ENCODE results near the gene LRRC71. TPM values are rescaled to one million over a fixed set of nuclear protein-coding genes. Genes with fewer than 3 reads are reported as not detected.

The LRRC71 gene
- total RNA-seq, 1 experiment from 2014 or later, result not detected

GRCh38 chr1:156942576-156942975, 22.1 kb downstream of the LRRC71 start:
- Mint-ChIP-seq H3K36me3 (ENCODE audit: insufficient read depth, unreplicated experiment) (peaks cover 62% of the 10 kb centered on the region), H3K27me3 (ENCODE audit: insufficient read depth, unreplicated experiment) (no peaks in the 10 kb centered on the region), H3K4me3 (ENCODE audit: unreplicated experiment) (no peak overlapping the region), H3K27ac (ENCODE audit: unreplicated experiment) (no peak overlapping the region), H3K9me3 (ENCODE audit: unreplicated experiment) (no peaks in the 10 kb centered on the region), H3K4me1 (ENCODE audit: low read depth, unreplicated experiment) (no peaks in the 10 kb centered on the region)
- POLR2A ChIA-PET, result no interaction called here
- no peaks in the 10 kb centered on the region for H3K4me1 ChIP-seq
- H3K9me3 ChIP-seq, result no peaks in the 10 kb centered on the region
- no peak overlapping the region for H3K4me3 ChIP-seq (ENCODE audit: low read depth, low read length)
- BruUV-seq (replicated peaks), result no TSS peak
- peaks cover 8% of the 10 kb centered on the region for H3K36me3 ChIP-seq (ENCODE audit: control insufficient read depth, insufficient read depth, low read length)
- H3K27me3 ChIP-seq (replicated peaks; ENCODE audit: control insufficient read depth, insufficient read depth, low read length), result no peaks in the 10 kb centered on the region
- TF ChIP-seq CTCF (IDR thresholded peaks at IDR 0.05; ENCODE audit: insufficient read depth in 1 of 2, low read depth in 1 of 2, low read length in 1 of 2, severe bottlenecking in 1 of 2, unreplicated experiment in 1 of 2), result no peak
- CTCF ChIA-PET, result no interaction called here
- intact Hi-C loops (cut with micrococcal nuclease; ENCODE audit: unreplicated experiment), result no loop called here
- DNase-seq, result no peak

GRCh38 chr1:156943756-156944155, 23.3 kb downstream of the LRRC71 start:
- no peaks in the 10 kb centered on the region for H3K27me3 Mint-ChIP-seq (ENCODE audit: insufficient read depth, unreplicated experiment)

GRCh38 chr1:156944268-156944667, 23.8 kb downstream of the LRRC71 start:
- H3K27me3 Mint-ChIP-seq (ENCODE audit: insufficient read depth, unreplicated experiment), result no peaks in the 10 kb centered on the region
- H3K27me3 ChIP-seq (replicated peaks; ENCODE audit: control insufficient read depth, insufficient read depth, low read length), result no peaks in the 10 kb centered on the region
- ChIA-PET POLR2A (no interaction called here), CTCF (no interaction called here)
- no peaks in the 10 kb centered on the region for H3K9me3 Mint-ChIP-seq (ENCODE audit: unreplicated experiment)
- BruUV-seq (replicated peaks), result no TSS peak
- H3K9me3 ChIP-seq, result no peaks in the 10 kb centered on the region
- no peaks in the 10 kb centered on the region for H3K4me1 ChIP-seq
- peaks cover 6% of the 10 kb centered on the region for H3K36me3 ChIP-seq (ENCODE audit: control insufficient read depth, insufficient read depth, low read length)
- no peak overlapping the region for H3K4me3 ChIP-seq (ENCODE audit: low read depth, low read length)
- peaks cover 60% of the 10 kb centered on the region for H3K36me3 Mint-ChIP-seq (ENCODE audit: insufficient read depth, unreplicated experiment)
- H3K4me1 Mint-ChIP-seq (ENCODE audit: low read depth, unreplicated experiment), result no peaks in the 10 kb centered on the region
- no peak for DNase-seq
- H3K4me3 Mint-ChIP-seq (ENCODE audit: unreplicated experiment), result no peak overlapping the region
- H3K27ac Mint-ChIP-seq (ENCODE audit: unreplicated experiment), result no peak overlapping the region
- intact Hi-C loops (cut with micrococcal nuclease; ENCODE audit: unreplicated experiment), result no loop called here
- TF ChIP-seq CTCF (IDR thresholded peaks at IDR 0.05; ENCODE audit: insufficient read depth in 1 of 2, low read depth in 1 of 2, low read length in 1 of 2, severe bottlenecking in 1 of 2, unreplicated experiment in 1 of 2), result no peak

More at GRCh38 chr1:156943756-156944155, 23.3 kb downstream of the LRRC71 start:
- POLR2A ChIA-PET, result no interaction called here
- H3K9me3 Mint-ChIP-seq (ENCODE audit: unreplicated experiment), result no peaks in the 10 kb centered on the region
- H3K36me3 Mint-ChIP-seq (ENCODE audit: insufficient read depth, unreplicated experiment), result peaks cover 65% of the 10 kb centered on the region
- CTCF ChIA-PET, result no interaction called here
- no peak overlapping the region for H3K4me3 ChIP-seq (ENCODE audit: low read depth, low read length)
- no peak for TF ChIP-seq CTCF (IDR thresholded peaks at IDR 0.05; ENCODE audit: insufficient read depth in 1 of 2, low read depth in 1 of 2, low read length in 1 of 2, severe bottlenecking in 1 of 2, unreplicated experiment in 1 of 2)
- peak in 1 of 2 experiments; percentile 15 for DNase-seq
- no peaks in the 10 kb centered on the region for H3K9me3 ChIP-seq
- no TSS peak for BruUV-seq (replicated peaks)
- no peak overlapping the region for H3K4me3 Mint-ChIP-seq (ENCODE audit: unreplicated experiment)
- H3K4me1 Mint-ChIP-seq (ENCODE audit: low read depth, unreplicated experiment), result no peaks in the 10 kb centered on the region
- no peaks in the 10 kb centered on the region for H3K4me1 ChIP-seq
- no peak overlapping the region for H3K27ac Mint-ChIP-seq (ENCODE audit: unreplicated experiment)
- no peaks in the 10 kb centered on the region for H3K27me3 ChIP-seq (replicated peaks; ENCODE audit: control insufficient read depth, insufficient read depth, low read length)
- intact Hi-C loops (cut with micrococcal nuclease; ENCODE audit: unreplicated experiment), result no loop called here
- peaks cover 6% of the 10 kb centered on the region for H3K36me3 ChIP-seq (ENCODE audit: control insufficient read depth, insufficient read depth, low read length)

Data from Caco-2 (cell line).